GM06990 (cell line): ENCODE data around the gene ZFAND3.

Experiments used
- DNase-seq: peaks from one replicate; pipeline ENCODE4 v3.0.0-alpha.2; 2011; ENCODE audit not compliant: insufficient read length; ENCODE audit errors: extremely low read depth
- H3K27me3 ChIP-seq: replicated peaks from 2 replicates; pipeline ENCODE4 v1.6.0; 2011; ENCODE audit warnings: low read length; ENCODE audit not compliant: control insufficient read depth, insufficient read depth
- H3K36me3 ChIP-seq: 2 replicates; pipeline ENCODE4 v1.5.1; 2011; ENCODE audit warnings: low read length; ENCODE audit not compliant: control insufficient read depth, insufficient read depth
- H3K4me3 ChIP-seq: replicated peaks from 2 replicates; pipeline ENCODE4 v1.5.1; 2011; ENCODE audit warnings: low read depth, mild to moderate bottlenecking, control low read depth, low read length
- TF ChIP-seq, protein P1 (sequence below): IDR thresholded peaks from 2 replicates; pipeline ENCODE4 v1.5.1; 2011; ENCODE audit warnings: low read length, control low read depth, mild to moderate bottlenecking, inconsistent platforms; ENCODE audit not compliant: insufficient read depth, poor library complexity, severe bottlenecking

ZFAND3 gene

DNA sequence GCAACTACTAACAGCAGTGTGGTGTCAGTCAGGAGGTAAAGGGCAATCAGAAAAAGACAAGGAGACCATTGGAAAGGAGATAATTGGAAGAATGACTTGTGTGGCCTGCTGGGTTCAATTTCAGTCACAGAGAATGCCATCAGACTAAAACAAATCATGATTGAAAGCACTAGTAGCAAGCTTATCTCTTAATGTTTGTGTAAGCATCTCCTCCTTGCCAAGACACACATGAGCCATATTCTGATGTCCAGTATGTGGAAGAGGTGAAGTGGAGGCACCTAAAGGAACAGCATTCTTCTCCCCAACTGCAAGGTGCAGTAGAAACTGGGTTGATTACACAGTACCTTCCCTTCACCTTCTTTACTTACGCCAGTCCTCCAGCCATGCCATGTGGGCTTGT is 287.5 kb downstream of the ZFAND3 start:
- H3K27me3 ChIP-seq: no peaks in the 10 kb centered on the region
- no peak overlapping the region for H3K4me3 ChIP-seq
- TF ChIP-seq, protein P1, sequence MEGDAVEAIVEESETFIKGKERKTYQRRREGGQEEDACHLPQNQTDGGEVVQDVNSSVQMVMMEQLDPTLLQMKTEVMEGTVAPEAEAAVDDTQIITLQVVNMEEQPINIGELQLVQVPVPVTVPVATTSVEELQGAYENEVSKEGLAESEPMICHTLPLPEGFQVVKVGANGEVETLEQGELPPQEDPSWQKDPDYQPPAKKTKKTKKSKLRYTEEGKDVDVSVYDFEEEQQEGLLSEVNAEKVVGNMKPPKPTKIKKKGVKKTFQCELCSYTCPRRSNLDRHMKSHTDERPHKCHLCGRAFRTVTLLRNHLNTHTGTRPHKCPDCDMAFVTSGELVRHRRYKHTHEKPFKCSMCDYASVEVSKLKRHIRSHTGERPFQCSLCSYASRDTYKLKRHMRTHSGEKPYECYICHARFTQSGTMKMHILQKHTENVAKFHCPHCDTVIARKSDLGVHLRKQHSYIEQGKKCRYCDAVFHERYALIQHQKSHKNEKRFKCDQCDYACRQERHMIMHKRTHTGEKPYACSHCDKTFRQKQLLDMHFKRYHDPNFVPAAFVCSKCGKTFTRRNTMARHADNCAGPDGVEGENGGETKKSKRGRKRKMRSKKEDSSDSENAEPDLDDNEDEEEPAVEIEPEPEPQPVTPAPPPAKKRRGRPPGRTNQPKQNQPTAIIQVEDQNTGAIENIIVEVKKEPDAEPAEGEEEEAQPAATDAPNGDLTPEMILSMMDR: no peak
- peaks cover 2% of the 10 kb centered on the region; the same call in 1 of the 2 replicates for H3K36me3 ChIP-seq
- DNase-seq: no peak

DNA sequence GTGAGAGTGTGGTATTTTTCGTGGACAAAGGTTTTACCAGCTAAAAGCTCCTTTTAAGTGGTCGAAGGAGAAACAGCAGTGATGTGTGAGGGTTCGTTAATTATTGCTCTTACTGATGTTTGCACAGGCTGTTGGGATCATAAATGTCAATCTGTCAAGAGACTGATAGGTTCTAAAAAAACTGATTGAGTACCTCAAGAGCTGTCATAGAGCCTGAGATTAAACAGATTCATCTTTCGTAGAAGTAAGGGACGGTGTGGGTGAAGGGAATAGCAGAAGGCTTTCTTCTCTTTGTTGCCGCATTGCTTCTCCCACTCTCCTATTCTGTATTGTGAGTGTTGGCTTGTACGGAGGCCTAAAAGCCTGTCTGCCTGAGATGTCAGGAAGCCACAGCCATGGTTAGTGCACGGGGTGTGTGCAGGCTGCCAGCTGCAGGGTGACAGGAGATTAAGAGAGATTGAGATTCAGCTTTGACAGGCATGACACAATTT is 291.0 kb downstream of the ZFAND3 start:
- TF ChIP-seq, protein P1: no peak
- DNase-seq: no peak
- H3K36me3 ChIP-seq: peaks cover 2% of the 10 kb centered on the region; the same call in 1 of the 2 replicates
- no peak overlapping the region for H3K4me3 ChIP-seq
- H3K27me3 ChIP-seq: no peaks in the 10 kb centered on the region

DNA sequence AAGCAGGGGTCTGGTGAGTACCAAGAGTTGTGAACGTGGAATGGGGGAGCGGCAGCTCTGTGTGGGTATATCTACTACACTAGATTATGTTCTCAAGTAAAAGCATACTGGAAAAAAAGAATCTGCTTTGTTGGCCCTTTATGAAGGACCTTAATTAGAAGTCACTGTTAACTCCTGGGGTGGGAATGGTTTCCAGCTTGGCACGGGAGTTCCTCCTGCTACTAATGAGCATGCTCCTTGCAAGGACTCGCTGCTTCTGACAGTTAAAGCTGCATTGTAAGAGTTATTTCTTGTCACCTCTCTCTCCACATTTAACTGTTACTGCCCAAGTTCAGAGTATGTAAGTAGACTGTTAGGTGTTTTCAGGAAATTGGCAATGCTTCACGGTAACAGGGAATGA is 292.7 kb downstream of the ZFAND3 start:
- TF ChIP-seq, protein P1: no peak
- DNase-seq: no peak
- Histone ChIP-seq H3K36me3 (peaks cover 2% of the 10 kb centered on the region), H3K4me3 (no peak overlapping the region), H3K27me3 (no peaks in the 10 kb centered on the region)

DNA sequence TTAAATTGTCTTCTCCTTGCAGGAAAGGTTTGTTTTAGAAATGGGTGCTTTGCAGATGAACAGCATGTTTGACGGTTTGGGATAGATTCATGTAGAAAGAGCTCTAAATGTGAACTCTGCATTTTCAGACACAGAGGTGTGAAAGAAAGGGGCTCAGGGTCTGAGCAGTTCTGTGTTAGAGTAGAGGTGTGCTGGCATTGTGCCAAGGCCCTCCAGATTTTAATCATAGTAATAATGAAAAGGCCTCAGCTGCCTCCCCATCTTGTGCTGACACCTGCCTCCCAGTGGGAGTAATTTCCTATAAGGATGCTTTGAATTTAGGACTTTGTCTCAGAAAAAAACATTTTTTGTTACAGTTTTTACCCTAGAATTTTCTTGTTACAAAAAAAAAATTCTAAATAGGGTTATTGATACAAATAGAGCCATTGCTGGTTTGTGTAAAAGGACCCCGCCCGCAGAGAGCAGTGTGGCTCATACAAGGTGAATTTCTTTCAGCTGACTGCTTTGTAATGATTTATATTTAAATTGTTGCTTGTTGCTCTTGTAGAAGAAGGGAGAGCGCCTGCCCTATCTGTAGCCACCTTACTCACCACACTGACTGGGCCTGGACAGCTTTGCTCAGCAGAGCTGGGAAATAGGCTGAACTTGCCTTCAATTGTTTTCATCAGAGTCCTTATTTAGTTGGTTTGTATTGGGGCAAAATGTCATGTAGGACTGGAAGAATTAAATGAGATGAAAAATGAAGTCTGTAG is 294.5 kb downstream of the ZFAND3 start:
- no peak overlapping the region for H3K4me3 ChIP-seq
- TF ChIP-seq, protein P1: no peak
- peaks cover 3% of the 10 kb centered on the region for H3K36me3 ChIP-seq
- no peaks in the 10 kb centered on the region for H3K27me3 ChIP-seq
- DNase-seq: no peak

DNA sequence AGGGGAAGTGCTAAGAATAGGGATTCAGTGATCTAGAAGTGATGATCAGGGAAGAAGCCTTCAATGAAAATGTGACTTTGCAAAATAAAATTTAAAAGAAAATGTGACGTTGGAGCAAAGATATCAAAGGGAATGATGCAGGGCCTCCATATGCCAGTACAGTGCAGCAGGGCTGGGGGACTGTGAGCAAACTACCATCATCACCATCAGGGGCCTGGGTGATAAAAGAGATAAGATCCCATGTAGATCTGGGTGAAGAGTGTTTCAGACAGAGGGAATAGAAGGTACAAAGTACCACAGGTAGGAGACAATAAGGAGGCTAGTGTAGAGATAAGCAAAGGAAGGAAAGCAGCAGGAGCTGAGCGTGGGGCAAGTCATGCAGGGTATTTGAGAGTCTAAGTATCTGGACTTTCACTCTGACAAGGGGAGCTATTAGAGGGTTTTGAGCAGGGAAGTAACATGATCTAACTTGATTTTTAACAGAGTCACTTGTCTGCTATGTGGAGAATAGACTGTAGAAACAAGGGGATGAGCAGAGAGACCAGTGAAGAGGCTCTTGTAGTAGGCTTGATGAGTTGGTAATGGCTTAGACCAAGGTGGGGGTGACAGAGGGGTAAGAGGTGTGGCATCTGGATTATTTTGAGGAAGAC is 295.6 kb downstream of the ZFAND3 start:
- no peaks in the 10 kb centered on the region for H3K27me3 ChIP-seq
- H3K4me3 ChIP-seq: no peak overlapping the region
- TF ChIP-seq, protein P1: no peak
- DNase-seq: no peak
- H3K36me3 ChIP-seq: peaks cover 3% of the 10 kb centered on the region
